GM23248 (cell line): Measurements from ENCODE around the gene KRT14. TPM values are rescaled to one million over a fixed set of nuclear protein-coding genes. Genes with fewer than 3 reads are reported as not detected.
"Not testable (repeated sequence)": the region's sequence is repeated elsewhere in the genome, so short reads cannot be mapped to it uniquely, and the experiment has no call there.

Source experiments
- DNase-seq: peaks from one replicate; pipeline ENCODE4 v3.0.0-alpha.2; 2015
- H2AFZ ChIP-seq: fragments of 200-600 bp; sonication (generic); 2 replicates; pipeline ENCODE4 v1.6.1; 2016; ENCODE audit warnings: antibody characterized with exemption
- H3F3A ChIP-seq: fragments of 200-600 bp; sonication (generic); 2 replicates; pipeline ENCODE4 v1.6.1; 2016; ENCODE audit warnings: mild to moderate bottlenecking, antibody characterized with exemption, mixed run types; ENCODE audit not compliant: insufficient read depth
- H3K27ac ChIP-seq: fragments of 200-600 bp; sonication (generic); 2 replicates; pipeline ENCODE4 v1.5.1; 2016; ENCODE audit warnings: mild to moderate bottlenecking
- H3K27me3 ChIP-seq: fragments of 200-600 bp; sonication (generic); replicated peaks from 2 replicates; pipeline ENCODE4 v1.6.1; 2016; ENCODE audit warnings: mild to moderate bottlenecking; ENCODE audit not compliant: insufficient read depth
- H3K36me3 ChIP-seq: fragments of 200-600 bp; sonication (generic); 2 replicates; pipeline ENCODE4 v1.6.1; 2016; ENCODE audit warnings: low read depth, mild to moderate bottlenecking
- H3K4me1 ChIP-seq: fragments of 200-600 bp; sonication (generic); 2 replicates; pipeline ENCODE4 v1.6.1; 2016; ENCODE audit warnings: mild to moderate bottlenecking; ENCODE audit not compliant: insufficient read depth
- H3K4me2 ChIP-seq: fragments of 200-600 bp; sonication (generic); one replicate; pipeline ENCODE4 v1.6.1; 2016; ENCODE audit warnings: mild to moderate bottlenecking; ENCODE audit not compliant: unreplicated experiment
- H3K4me3 ChIP-seq: fragments of 200-600 bp; sonication (generic); 2 replicates; pipeline ENCODE4 v1.5.1; 2016; ENCODE audit warnings: mild to moderate bottlenecking
- H3K79me2 ChIP-seq: fragments of 200-600 bp; sonication (generic); 2 replicates; pipeline ENCODE4 v1.6.1; 2016; ENCODE audit warnings: mild to moderate bottlenecking; ENCODE audit not compliant: insufficient read depth
- H3K9ac ChIP-seq: fragments of 200-600 bp; sonication (generic); 2 replicates; pipeline ENCODE4 v1.6.1; 2016; ENCODE audit warnings: mild to moderate bottlenecking
- H3K9me2 ChIP-seq: fragments of 200-600 bp; sonication (generic); 2 replicates; pipeline ENCODE4 v1.6.1; 2016; ENCODE audit warnings: mixed run types, mild to moderate bottlenecking, moderate library complexity; ENCODE audit not compliant: insufficient read depth
- H3K9me3 ChIP-seq: fragments of 200-600 bp; sonication (generic); one replicate; pipeline ENCODE4 v1.6.1; 2017; ENCODE audit warnings: low read depth
- H4K20me1 ChIP-seq: fragments of 200-600 bp; sonication (generic); 2 replicates; pipeline ENCODE4 v1.6.0; 2016; ENCODE audit not compliant: insufficient read depth
- EZH2 ChIP-seq: fragments of 200-600 bp; sonication (generic); IDR thresholded peaks from 2 replicates; pipeline ENCODE4 v1.6.1; 2018; ENCODE audit warnings: antibody characterized with exemption, mild to moderate bottlenecking; ENCODE audit not compliant: insufficient read depth, poor library complexity, severe bottlenecking
- EZH2phosphoT487 ChIP-seq: fragments of 200-600 bp; sonication (generic); IDR thresholded peaks from 2 replicates; pipeline ENCODE4 v1.6.1; 2018; ENCODE audit warnings: antibody characterized with exemption, moderate library complexity, mild to moderate bottlenecking, low read depth; ENCODE audit not compliant: insufficient read depth
- WGBS, 2 experiments: methylation state at CpG; one replicate each; pipeline ENCODE4 v1.1.6; 2015 to 2017; ENCODE audit warnings: low lambda C conversion rate in 2 of 2, low coverage in 1 of 2; ENCODE audit errors: missing lambda C conversion rate in 2 of 2; 5-methylcytosine and 5-hydroxymethylcytosine counted together
- in situ Hi-C: fragments of 300-500 bp; cut with MboI; formaldehyde crosslinking; loops from 2 replicates; pipeline ENCODE4 v1.15.0; 2020
- polyA plus RNA-seq: library from polyadenylated mRNA; unstranded; fragments of >200 nt; fragmentation: Nextera tagmentation; extraction: Ambion mirVana; gene quantifications from 2 replicates; pipeline ENCODE4 v1.2.1, GENCODE V29; 2016
- total RNA-seq: library from RNA; depleted of rRNA; stranded (reverse); fragments of >200 nt; shearing (Covaris generic); gene quantifications from 2 replicates; pipeline ENCODE4 v1.2.3, GENCODE V29; 2014

The KRT14 gene
- total and polyA plus RNA-seq, 2 experiments from 2014 or later, result 0.93 TPM; not detected in 1

- in situ Hi-C loops, result no loop called here
- H3K9me2 ChIP-seq, result no peaks in the 10 kb centered on the region
- WGBS, 2 experiments, result 81 to 82% methylated on average over 13 of the region's 13 CpGs
These were observed 40.8 kb downstream of the KRT14 start for GRCh38 chr17:41545829-41546410.

DNA sequence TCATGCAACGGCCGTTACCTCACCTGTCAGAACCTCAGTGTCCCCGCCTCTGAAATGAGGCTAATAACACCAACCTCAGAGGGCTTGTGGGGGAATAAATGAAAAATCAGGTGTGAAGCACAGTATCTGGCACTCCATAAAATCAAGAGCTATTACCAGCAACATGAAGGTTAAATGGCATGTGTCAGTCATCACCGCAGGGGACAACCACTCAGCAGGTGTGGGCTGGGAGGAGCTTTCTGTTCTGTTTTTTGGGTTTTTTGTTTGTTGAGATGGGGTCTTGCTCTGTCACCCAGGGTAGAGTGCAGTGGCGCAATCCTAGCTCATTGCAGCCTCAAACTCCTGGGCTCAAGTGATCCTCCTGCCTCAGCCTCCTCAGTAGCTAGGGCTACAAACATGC is 41.8 kb downstream of the KRT14 start:
- Histone ChIP-seq H3K9ac (no peak overlapping the region), H3K4me1 (peaks cover 16% of the 10 kb centered on the region), H3K9me3 (no peaks in the 10 kb centered on the region), H3K4me2 (no peak overlapping the region), H4K20me1 (no peaks in the 10 kb centered on the region), H3K4me3 (no peak overlapping the region), H3K27ac (no peak overlapping the region), H3K79me2 (no peaks in the 10 kb centered on the region), H3K9me2 (no peaks in the 10 kb centered on the region), H3F3A (peaks cover 7% of the 10 kb centered on the region; the same call in 1 of the 2 replicates), H3K36me3 (no peaks in the 10 kb centered on the region), H3K27me3 (no peaks in the 10 kb centered on the region), H2AFZ (no peak overlapping the region)
- no peak for DNase-seq
- no peak for TF ChIP-seq EZH2phosphoT487
- no peak for TF ChIP-seq EZH2
- WGBS, 2 experiments, result 94 to 97% methylated on average over 5 of the region's 5 CpGs
- in situ Hi-C loops, result no loop called here

More at GRCh38 chr17:41545829-41546410, 40.8 kb downstream of the KRT14 start:
- peaks cover 16% of the 10 kb centered on the region for H3K4me1 ChIP-seq
- no peaks in the 10 kb centered on the region for H4K20me1 ChIP-seq
- H3F3A ChIP-seq, result peaks cover 7% of the 10 kb centered on the region; the same call in 1 of the 2 replicates
- H2AFZ ChIP-seq, result no peak overlapping the region
- no peaks in the 10 kb centered on the region for H3K79me2 ChIP-seq
- no peak overlapping the region for H3K4me3 ChIP-seq
- H3K9me3 ChIP-seq, result no peaks in the 10 kb centered on the region
- H3K27me3 ChIP-seq, result no peaks in the 10 kb centered on the region
- H3K4me2 ChIP-seq, result no peak overlapping the region
- no peak overlapping the region for H3K27ac ChIP-seq
- TF ChIP-seq EZH2phosphoT487 (no peak), EZH2 (no peak)
- H3K36me3 ChIP-seq, result no peaks in the 10 kb centered on the region
- H3K9ac ChIP-seq, result no peak overlapping the region
- no peak for DNase-seq

- no peaks in the 10 kb centered on the region for H3K79me2 ChIP-seq
- H4K20me1 ChIP-seq, result no peaks in the 10 kb centered on the region
- no peaks in the 10 kb centered on the region for H3K36me3 ChIP-seq
- no peaks in the 10 kb centered on the region for H3K9me3 ChIP-seq
- no peak for DNase-seq
- TF ChIP-seq EZH2phosphoT487, result no peak
- TF ChIP-seq EZH2, result no peak
- peaks cover 7% of the 10 kb centered on the region; the same call in 1 of the 2 replicates for H3F3A ChIP-seq
- H3K9ac ChIP-seq, result no peak overlapping the region
- no peaks in the 10 kb centered on the region for H3K27me3 ChIP-seq
- no peak overlapping the region for H3K27ac ChIP-seq
- in situ Hi-C loops, result no loop called here
- H3K4me3 ChIP-seq, result no peak overlapping the region
- no peak overlapping the region for H3K4me2 ChIP-seq
- 44 to 47% methylated on average over 5 of the region's 5 CpGs for WGBS, 2 experiments
- peaks cover 16% of the 10 kb centered on the region for H3K4me1 ChIP-seq
- no peaks in the 10 kb centered on the region for H3K9me2 ChIP-seq
- no peak overlapping the region for H2AFZ ChIP-seq
These were observed 42.2 kb downstream of the KRT14 start for GRCh38 chr17:41544491-41544892.

DNA sequence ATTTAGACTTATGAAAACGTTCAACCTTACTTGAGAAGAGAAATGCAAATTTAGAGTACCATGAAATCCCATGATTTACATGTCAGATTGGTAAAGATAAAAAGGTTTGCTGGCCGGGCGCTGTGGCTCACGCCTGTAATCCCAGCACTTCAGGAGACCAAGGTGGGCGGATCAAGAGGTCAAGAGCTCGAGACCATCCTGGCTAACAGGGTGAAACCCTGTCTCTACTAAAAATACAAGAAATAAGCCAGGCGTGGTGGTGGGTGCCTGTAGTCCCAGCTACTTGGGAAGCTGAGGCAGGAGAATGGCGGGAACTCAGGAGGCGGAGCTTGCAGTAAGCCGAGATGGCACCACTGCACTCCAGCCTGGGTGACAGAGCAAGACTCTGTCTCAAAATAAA is 43.9 kb downstream of the KRT14 start:
- H3K9me2 ChIP-seq, H3K9me3 ChIP-seq, H3K27me3 ChIP-seq, H2AFZ ChIP-seq, H3K4me3 ChIP-seq, H3K79me2 ChIP-seq, H3K4me2 ChIP-seq, H3F3A ChIP-seq, DNase-seq, H3K27ac ChIP-seq, in situ Hi-C loops, H3K36me3 ChIP-seq, H3K9ac ChIP-seq, H4K20me1 ChIP-seq: not testable (repeated sequence)
- 87 to 88% methylated on average over 10 of the region's 10 CpGs for WGBS, 2 experiments
- H3K4me1 ChIP-seq, result peaks cover 15% of the 10 kb centered on the region

- H3K36me3 ChIP-seq, result no peaks in the 10 kb centered on the region
- no peak overlapping the region for H3K4me3 ChIP-seq
- no peaks in the 10 kb centered on the region for H3F3A ChIP-seq
- H3K9ac ChIP-seq, result no peak overlapping the region
- no peak overlapping the region for H3K27ac ChIP-seq
- H3K4me1 ChIP-seq, result peaks cover 12% of the 10 kb centered on the region
- H4K20me1 ChIP-seq, result no peaks in the 10 kb centered on the region
- no peaks in the 10 kb centered on the region for H3K9me2 ChIP-seq
- no peaks in the 10 kb centered on the region for H3K27me3 ChIP-seq
- in situ Hi-C loops, result no loop called here
- no peaks in the 10 kb centered on the region for H3K9me3 ChIP-seq
- no peak overlapping the region for H2AFZ ChIP-seq
- DNase-seq, result no peak
- TF ChIP-seq EZH2phosphoT487 (no peak), EZH2 (no peak)
- no peak overlapping the region for H3K4me2 ChIP-seq
- no peaks in the 10 kb centered on the region for H3K79me2 ChIP-seq
- WGBS, 2 experiments, result 70 to 78% methylated on average over 2 of the region's 2 CpGs
These were observed 44.3 kb downstream of the KRT14 start for GRCh38 chr17:41542357-41542756.
